Liver (tissue), 9 donors: Measurements from ENCODE around the gene AURKB. TPM values are rescaled to one million over a fixed set of nuclear protein-coding genes. Genes with fewer than 3 reads are reported as not detected.

ENCODE experiments used
- DNase-seq: peaks from one replicate; pipeline ENCODE4 v3.0.0-alpha.2; 2017; ENCODE audit warnings: low spot score
- H3K27ac ChIP-seq, 2 donors: one replicate each; pipeline ENCODE4 v1.7.0; 2013; ENCODE audit warnings: inconsistent platforms in 2 of 2, low read length in 2 of 2, control low read depth in 1 of 2, low read depth in 1 of 2, mild to moderate bottlenecking in 1 of 2
- H3K27me3 ChIP-seq, 4 donors: one replicate each; pipeline versions ENCODE4 v1.6.1 to v1.7.0; 2013; ENCODE audit warnings: low read length in 3 of 4, inconsistent platforms in 1 of 4, mild to moderate bottlenecking in 1 of 4, moderate library complexity in 1 of 4; ENCODE audit not compliant: control insufficient read depth in 4 of 4, insufficient read depth in 4 of 4
- H3K36me3 ChIP-seq, 4 donors: one replicate each; pipeline versions ENCODE4 v1.6.1 to v1.7.0; 2013; ENCODE audit warnings: low read length in 3 of 4, mild to moderate bottlenecking in 3 of 4, low read depth in 1 of 4, moderate library complexity in 1 of 4; ENCODE audit not compliant: control insufficient read depth in 4 of 4, insufficient read depth in 3 of 4
- H3K4me1 ChIP-seq, 4 donors: one replicate each; pipeline versions ENCODE4 v1.6.1 to v1.7.0; 2013; ENCODE audit warnings: low read length in 3 of 4, mild to moderate bottlenecking in 3 of 4, moderate library complexity in 1 of 4; ENCODE audit not compliant: control insufficient read depth in 4 of 4, insufficient read depth in 4 of 4
- H3K4me3 ChIP-seq, 3 donors: one replicate each; pipeline versions ENCODE4 v1.6.1 to v1.7.0; 2013; ENCODE audit warnings: low read length in 3 of 3, control low read depth in 1 of 3, low read depth in 1 of 3, mild to moderate bottlenecking in 1 of 3
- H3K9ac ChIP-seq, 2 donors: one replicate each; pipeline ENCODE4 v1.7.0; 2013; ENCODE audit warnings: low read length in 2 of 2, mild to moderate bottlenecking in 2 of 2, moderate library complexity in 2 of 2, control low read depth in 1 of 2, low read depth in 1 of 2
- H3K9me3 ChIP-seq, 4 donors: one replicate each; pipeline versions ENCODE4 v1.6.1 to v1.7.0; 2013; ENCODE audit warnings: low read length in 3 of 4; ENCODE audit not compliant: control insufficient read depth in 4 of 4
- ATF3 ChIP-seq: IDR thresholded peaks from 2 replicates; pipeline ENCODE4 v1.6.1; 2016; ENCODE audit warnings: antibody characterized with exemption
- CTCF ChIP-seq: fragments of 150-350 bp; IDR thresholded peaks from 2 replicates; pipeline ENCODE4 v1.5.1; 2017; ENCODE audit warnings: improper control_type of control experiment, low read depth, low read length; ENCODE audit not compliant: missing input control
- EGR1 ChIP-seq, 2 donors: IDR thresholded peaks; 2 replicates each; pipeline ENCODE4 v1.6.1; 2016 to 2018; ENCODE audit warnings: antibody characterized with exemption in 2 of 2, low read depth in 2 of 2
- FOXA1 ChIP-seq: IDR thresholded peaks from 2 replicates; pipeline ENCODE4 v1.6.1; 2016; ENCODE audit warnings: antibody characterized with exemption
- FOXA2 ChIP-seq: IDR thresholded peaks from 2 replicates; pipeline ENCODE4 v1.6.1; 2016; ENCODE audit warnings: antibody characterized with exemption
- GABPA ChIP-seq, 2 donors: IDR thresholded peaks in 1 of 2; conservative IDR thresholded peaks in 1 of 2; 2 replicates each; pipeline ENCODE4 v1.6.1; 2016; ENCODE audit warnings: antibody characterized with exemption in 2 of 2, mild to moderate bottlenecking in 1 of 2, moderate library complexity in 1 of 2
- HNF4A ChIP-seq, 2 donors: conservative IDR thresholded peaks; 2 replicates each; pipeline ENCODE4 v1.6.1; 2016; ENCODE audit warnings: antibody characterized with exemption in 2 of 2, mild to moderate bottlenecking in 2 of 2
- HNF4G ChIP-seq: IDR thresholded peaks from 2 replicates; pipeline ENCODE4 v1.6.1; 2016; ENCODE audit warnings: antibody characterized with exemption
- JUND ChIP-seq, 2 donors: IDR thresholded peaks; 2 replicates each; pipeline ENCODE4 v1.6.1; 2016; ENCODE audit warnings: antibody characterized with exemption in 2 of 2
- MAX ChIP-seq: IDR thresholded peaks from 2 replicates; pipeline ENCODE4 v1.6.1; 2016; ENCODE audit warnings: antibody characterized with exemption
- NR2F2 ChIP-seq: IDR thresholded peaks from 2 replicates; pipeline ENCODE4 v1.6.1; 2016; ENCODE audit warnings: antibody characterized with exemption
- RAD21 ChIP-seq, 2 donors: IDR thresholded peaks; 2 replicates each; pipeline ENCODE4 v1.6.1; 2016; ENCODE audit warnings: antibody characterized with exemption in 2 of 2, mild to moderate bottlenecking in 2 of 2
- REST ChIP-seq: IDR thresholded peaks from 2 replicates; pipeline ENCODE4 v1.6.1; 2016; ENCODE audit warnings: antibody characterized with exemption, mild to moderate bottlenecking
- RXRA ChIP-seq, 2 donors: IDR thresholded peaks; 2 replicates each; pipeline ENCODE4 v1.6.1; 2017 to 2018; ENCODE audit warnings: antibody characterized with exemption in 2 of 2, mild to moderate bottlenecking in 1 of 2
- SP1 ChIP-seq: IDR thresholded peaks from 2 replicates; pipeline ENCODE4 v1.6.1; 2018; ENCODE audit warnings: antibody characterized with exemption, mild to moderate bottlenecking
- TAF1 ChIP-seq: conservative IDR thresholded peaks from 2 replicates; pipeline ENCODE4 v1.6.1; 2016; ENCODE audit warnings: antibody characterized with exemption, mild to moderate bottlenecking
- YY1 ChIP-seq: IDR thresholded peaks from 2 replicates; pipeline ENCODE4 v1.6.1; 2016; ENCODE audit warnings: antibody characterized with exemption, mild to moderate bottlenecking
- WGBS: extraction: QIAGEN DNeasy Blood & Tissue Kit; methylation state at CpG from one replicate; pipeline ENCODE4 v1.1.7; 2013; 5-methylcytosine and 5-hydroxymethylcytosine counted together
- polyA plus RNA-seq, 2 donors: library from polyadenylated mRNA; stranded (reverse) in 1 of 2; unstranded in 1 of 2; fragments of 200-250 nt in 1 of 2; fragments of >200 nt in 1 of 2; fragmentation: Nextera tagmentation in 1 of 2; extraction: Ambion mirVana in 1 of 2; gene quantifications; one replicate each; pipeline versions ENCODE4 v1.2.1 to v1.2.3, GENCODE V29; 2013 to 2015
- total RNA-seq, 2 donors: library from RNA; depleted of rRNA; stranded (reverse); fragments of >200 nt; gene quantifications; one replicate each; pipeline ENCODE4 v1.2.3, GENCODE V29; 2014
- TF ChIP-seq, protein P1 (sequence below): IDR thresholded peaks from 2 replicates; pipeline ENCODE4 v1.6.1; 2016; ENCODE audit warnings: antibody characterized with exemption
- donor health status: healthy.
- donor health status: healthy.
- donor health status: healthy.
- donor health status: healthy.
- donor health status: healthy.

AURKB gene
- total and polyA plus RNA-seq, 4 donors: 0.42 to 25.9 (median 3.0) TPM

DNA sequence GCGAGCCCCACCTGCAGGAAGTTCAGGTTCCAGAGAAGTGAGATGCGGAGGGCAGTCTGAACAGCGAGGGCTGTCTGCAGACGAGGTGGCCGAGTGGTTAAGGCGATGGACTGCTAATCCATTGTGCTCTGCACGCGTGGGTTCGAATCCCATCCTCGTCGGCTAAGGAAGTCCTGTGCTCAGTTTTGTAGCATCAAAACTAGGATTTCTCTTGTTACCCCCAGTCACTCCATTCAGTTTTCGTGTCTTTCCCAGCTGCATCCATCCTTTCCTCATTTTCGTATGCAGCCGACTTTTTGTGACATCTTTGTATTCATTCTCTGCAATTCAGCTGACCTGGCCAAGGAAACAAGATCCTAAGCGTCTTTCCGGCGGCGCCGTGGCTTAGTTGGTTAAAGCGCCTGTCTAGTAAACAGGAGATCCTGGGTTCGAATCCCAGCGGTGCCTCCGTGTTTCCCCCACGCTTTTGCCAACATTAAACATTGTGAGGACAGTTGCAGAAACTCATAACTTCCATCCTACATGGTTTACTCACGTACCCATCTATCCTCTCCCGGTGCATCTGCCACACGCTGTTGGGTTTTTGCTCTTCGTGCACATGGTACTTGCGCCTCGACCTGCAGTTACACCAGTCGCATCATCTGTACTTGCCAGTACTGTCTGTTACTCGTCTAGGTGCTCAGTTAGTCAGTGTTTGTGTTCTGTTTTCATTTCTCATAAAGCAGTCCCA, 23.4 kb downstream of the AURKB start:
- WGBS: under 1% methylated on average over 32 of the region's 32 CpGs
- Histone ChIP-seq H3K9me3 (no peaks in the 10 kb centered on the region), H3K27ac (peak overlapping the region; percentile 73 to 85), H3K4me1 (peaks cover 11 to 50% (median 31%) of the 10 kb centered on the region in 4 donors), H3K36me3 (no peaks in the 10 kb centered on the region), H3K4me3 (peak overlapping the region; percentile 52 to 76 (median 57)), H3K27me3 (no peaks in the 10 kb centered on the region), H3K9ac (no peak overlapping the region)
- peak; percentile 98 for DNase-seq
- TF ChIP-seq, protein P1, sequence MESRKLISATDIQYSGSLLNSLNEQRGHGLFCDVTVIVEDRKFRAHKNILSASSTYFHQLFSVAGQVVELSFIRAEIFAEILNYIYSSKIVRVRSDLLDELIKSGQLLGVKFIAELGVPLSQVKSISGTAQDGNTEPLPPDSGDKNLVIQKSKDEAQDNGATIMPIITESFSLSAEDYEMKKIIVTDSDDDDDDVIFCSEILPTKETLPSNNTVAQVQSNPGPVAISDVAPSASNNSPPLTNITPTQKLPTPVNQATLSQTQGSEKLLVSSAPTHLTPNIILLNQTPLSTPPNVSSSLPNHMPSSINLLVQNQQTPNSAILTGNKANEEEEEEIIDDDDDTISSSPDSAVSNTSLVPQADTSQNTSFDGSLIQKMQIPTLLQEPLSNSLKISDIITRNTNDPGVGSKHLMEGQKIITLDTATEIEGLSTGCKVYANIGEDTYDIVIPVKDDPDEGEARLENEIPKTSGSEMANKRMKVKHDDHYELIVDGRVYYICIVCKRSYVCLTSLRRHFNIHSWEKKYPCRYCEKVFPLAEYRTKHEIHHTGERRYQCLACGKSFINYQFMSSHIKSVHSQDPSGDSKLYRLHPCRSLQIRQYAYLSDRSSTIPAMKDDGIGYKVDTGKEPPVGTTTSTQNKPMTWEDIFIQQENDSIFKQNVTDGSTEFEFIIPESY: peak; percentile 10
- TF ChIP-seq REST (peak; percentile 44), RXRA (IDR thresholded peaks at IDR 0.05) (peak in 1 of 2 donors; percentile 31), YY1 (no peak), FOXA1 (no peak), EGR1 (IDR thresholded peaks at IDR 0.05; ENCODE audit: low read depth in 2 of 2) (no peak), JUND (IDR thresholded peaks at IDR 0.05) (peak in 1 of 2 donors; percentile 7), SP1 (no peak), FOXA2 (peak; percentile 5), TAF1 (no peak), GABPA (IDR thresholded peaks at IDR 0.05 in 1 of 2, conservative IDR thresholded peaks at IDR 0.05 in 1 of 2) (peak; percentile 46 to 70), CTCF (no peak), HNF4A (conservative IDR thresholded peaks at IDR 0.05) (no peak), NR2F2 (no peak), HNF4G (no peak), MAX (peak; percentile 2), ATF3 (peak; percentile 97), RAD21 (IDR thresholded peaks at IDR 0.05) (peak in 1 of 2 donors; percentile 31)
